ENCODE data around the gene BANP.
A peak's percentile ranks its signal among the peaks of the same experiment; 100 is the strongest.
"Not testable (repeated sequence)": the region's sequence is repeated elsewhere in the genome, so short reads cannot be mapped to it uniquely, and the experiment has no call there.

Gene BANP, protein sequence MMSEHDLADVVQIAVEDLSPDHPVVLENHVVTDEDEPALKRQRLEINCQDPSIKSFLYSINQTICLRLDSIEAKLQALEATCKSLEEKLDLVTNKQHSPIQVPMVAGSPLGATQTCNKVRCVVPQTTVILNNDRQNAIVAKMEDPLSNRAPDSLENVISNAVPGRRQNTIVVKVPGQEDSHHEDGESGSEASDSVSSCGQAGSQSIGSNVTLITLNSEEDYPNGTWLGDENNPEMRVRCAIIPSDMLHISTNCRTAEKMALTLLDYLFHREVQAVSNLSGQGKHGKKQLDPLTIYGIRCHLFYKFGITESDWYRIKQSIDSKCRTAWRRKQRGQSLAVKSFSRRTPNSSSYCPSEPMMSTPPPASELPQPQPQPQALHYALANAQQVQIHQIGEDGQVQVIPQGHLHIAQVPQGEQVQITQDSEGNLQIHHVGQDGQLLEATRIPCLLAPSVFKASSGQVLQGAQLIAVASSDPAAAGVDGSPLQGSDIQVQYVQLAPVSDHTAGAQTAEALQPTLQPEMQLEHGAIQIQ

DNA sequence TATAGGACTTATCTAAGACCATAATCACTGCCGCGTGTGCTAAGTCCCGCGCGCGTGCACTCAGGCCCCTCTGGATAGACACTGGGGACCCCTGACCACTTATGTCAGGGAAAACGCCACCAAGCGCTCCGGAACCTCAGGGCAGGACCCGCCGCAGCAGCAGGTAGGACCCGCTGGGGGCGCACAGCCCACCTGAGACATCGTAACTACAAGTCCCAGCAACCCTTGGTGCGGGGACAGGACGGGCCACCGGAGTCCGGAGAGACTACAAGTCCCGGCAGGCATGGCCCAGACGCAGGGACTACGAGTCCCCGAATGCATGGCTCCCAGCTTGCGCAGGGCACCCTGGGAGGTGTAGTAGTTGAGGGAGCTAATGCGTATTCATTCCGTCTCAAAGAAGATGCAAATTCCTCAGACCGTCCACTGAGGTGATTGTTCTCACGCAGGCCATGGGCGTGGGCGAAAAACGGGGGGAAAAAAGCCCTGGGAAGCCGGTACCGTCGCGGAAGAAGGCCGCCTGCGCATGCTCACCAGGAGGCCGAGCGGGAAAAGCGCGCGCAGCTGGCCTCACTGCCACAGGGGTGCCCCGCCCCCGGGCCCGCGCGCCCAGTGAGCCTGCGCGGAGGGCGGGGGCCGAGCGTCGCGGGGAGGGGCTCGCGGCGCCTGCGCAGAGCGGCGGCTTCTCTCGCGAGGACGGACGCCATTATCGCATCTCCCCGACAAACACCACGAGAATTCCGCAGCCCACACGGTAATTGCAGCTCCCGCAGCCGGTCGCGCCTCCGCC lies at the start of gene BANP:
BANP (plus strand) TSS at position 670 of the 787 bp plus-strand sequence. CDS start 23,682 bp downstream, outside the sequence.
- DNase-seq (ENCODE audit: extremely low read depth, low read depth): peak; percentile 96
- peak; percentile 27 for TF ChIP-seq CTCF (IDR thresholded peaks at IDR 0.05; ENCODE audit: low read depth, low read length, missing control alignments)
- H3K4me3 ChIP-seq (replicated peaks; ENCODE audit: low read depth, low read length): peak within 1 kb of the TSS; percentile 68

- not testable (repeated sequence) for DNase-seq (ENCODE audit: extremely low read depth, low read depth); H3K4me3 ChIP-seq (replicated peaks; ENCODE audit: low read depth, low read length)
These were observed 46.3 kb upstream of the BANP start for GRCh38 chr16:87904963-87905362.

GRCh38 chr16:87905521-87905920 lies 45.7 kb upstream of the BANP start:
- not testable (repeated sequence) for H3K4me3 ChIP-seq (replicated peaks; ENCODE audit: low read depth, low read length); DNase-seq (ENCODE audit: extremely low read depth, low read depth)

- not testable (repeated sequence) for H3K4me3 ChIP-seq (replicated peaks; ENCODE audit: low read depth, low read length); DNase-seq (ENCODE audit: extremely low read depth, low read depth)
These were observed 43.1 kb upstream of the BANP start for GRCh38 chr16:87908101-87908500.

- H3K4me3 ChIP-seq (replicated peaks; ENCODE audit: low read depth, low read length); DNase-seq (ENCODE audit: extremely low read depth, low read depth): not testable (repeated sequence)
- TF ChIP-seq CTCF (IDR thresholded peaks at IDR 0.05; ENCODE audit: low read depth, low read length, missing control alignments): peak; percentile 84
These were observed 41.9 kb upstream of the BANP start for GRCh38 chr16:87909203-87909935.

DNA sequence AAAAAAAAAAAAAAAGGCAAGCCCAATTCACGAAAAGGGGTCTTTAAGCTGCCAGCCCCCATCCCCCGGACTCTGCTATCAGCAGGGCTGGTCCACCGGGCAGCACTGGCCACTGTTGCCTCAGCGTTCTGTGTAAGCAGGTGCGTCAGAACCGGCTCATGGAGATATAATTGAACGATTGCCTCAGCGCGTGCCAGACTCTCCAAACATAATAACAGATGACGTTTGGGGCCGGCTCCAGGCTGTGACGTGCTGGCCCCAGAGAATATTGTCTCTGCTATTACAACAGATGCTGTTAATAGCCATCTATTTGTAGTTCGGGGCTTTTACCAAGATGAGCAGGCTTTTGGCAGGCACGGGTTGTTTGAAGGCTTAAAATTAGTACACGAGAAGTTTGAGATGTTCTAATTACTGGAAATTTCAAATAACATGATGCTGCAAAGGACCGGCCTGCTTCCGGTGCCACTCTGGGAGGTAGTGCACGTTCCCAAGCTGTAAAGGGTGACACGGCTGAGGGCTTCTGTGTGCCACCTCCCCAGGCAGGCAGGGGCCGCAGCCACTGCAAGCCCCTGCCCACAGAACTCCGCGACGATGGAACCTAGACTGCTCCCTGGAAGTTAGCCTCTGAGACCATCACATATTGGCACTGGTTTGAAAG lies 40.0 kb upstream of the BANP start:
- H3K4me3 ChIP-seq (replicated peaks; ENCODE audit: low read depth, low read length); DNase-seq (ENCODE audit: extremely low read depth, low read depth): not testable (repeated sequence)

- H3K4me3 ChIP-seq (replicated peaks; ENCODE audit: low read depth, low read length); DNase-seq (ENCODE audit: extremely low read depth, low read depth): not testable (repeated sequence)
These were observed 38.5 kb upstream of the BANP start for GRCh38 chr16:87912691-87913090.

DNA sequence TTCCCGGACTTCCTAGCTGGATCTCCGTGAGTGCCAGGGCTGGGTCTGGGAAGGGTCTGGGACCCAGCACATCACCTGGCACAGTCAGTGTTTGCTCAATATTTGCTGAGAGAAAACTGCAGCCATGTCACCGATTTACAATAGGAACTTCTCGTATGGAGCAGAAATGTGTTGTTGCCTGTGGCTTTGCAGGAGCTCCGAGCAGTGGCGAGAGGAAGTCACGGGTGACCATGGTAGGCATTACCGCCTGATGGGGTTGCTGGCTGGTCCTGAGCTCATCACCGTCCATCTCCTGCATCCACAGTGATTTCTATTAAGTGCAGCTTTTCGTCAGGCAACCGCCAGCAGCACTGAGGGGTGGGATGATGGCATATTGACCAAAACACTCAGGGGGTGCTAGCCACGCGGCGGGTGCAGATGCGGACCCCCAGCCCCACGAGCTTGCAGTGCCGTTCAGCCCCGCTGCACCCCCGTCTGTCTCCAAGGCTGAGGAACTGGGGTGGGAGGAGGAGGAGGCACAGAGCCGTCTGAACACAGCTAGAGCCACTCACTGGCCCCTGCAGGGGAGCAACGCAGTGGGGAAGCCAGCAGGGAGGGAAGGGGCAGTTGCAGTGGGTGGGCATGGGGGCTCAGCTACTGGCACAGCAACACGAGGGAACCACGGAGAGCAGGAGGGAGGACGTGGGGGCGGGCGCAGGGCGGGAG lies 37.1 kb upstream of the BANP start:
- H3K4me3 ChIP-seq (replicated peaks; ENCODE audit: low read depth, low read length); DNase-seq (ENCODE audit: extremely low read depth, low read depth): not testable (repeated sequence)

GRCh38 chr16:87914812-87915211 lies 36.4 kb upstream of the BANP start:
- DNase-seq (ENCODE audit: extremely low read depth, low read depth): no peak
- no peak for TF ChIP-seq CTCF (IDR thresholded peaks at IDR 0.05; ENCODE audit: low read depth, low read length, missing control alignments)
- no peak overlapping the region for H3K4me3 ChIP-seq (replicated peaks; ENCODE audit: low read depth, low read length)

All from HFF-Myc (cell line).